Glutamatergic neuron (in vitro differentiated cells): ENCODE data around the gene ITPA. TPM values are rescaled to one million over a fixed set of nuclear protein-coding genes. Genes with fewer than 3 reads are reported as not detected.
A peak's percentile ranks its signal among the peaks of the same experiment; 100 is the strongest.
"Not testable (repeated sequence)": the region's sequence is repeated elsewhere in the genome, so short reads cannot be mapped to it uniquely, and the experiment has no call there.

ENCODE experiments used
- DNase-seq: peaks from one replicate; pipeline ENCODE4 v3.0.0; 2022
- H3K27ac Mint-ChIP-seq: one replicate; pipeline ENCODE4 v1.8.0; 2020; ENCODE audit warnings: mild to moderate bottlenecking, mixed read lengths, inconsistent platforms; ENCODE audit not compliant: unreplicated experiment
- H3K27me3 Mint-ChIP-seq: one replicate; pipeline ENCODE4 v1.8.0; 2020; ENCODE audit warnings: mild to moderate bottlenecking, moderate library complexity, mixed read lengths, inconsistent platforms; ENCODE audit not compliant: unreplicated experiment
- H3K36me3 Mint-ChIP-seq: one replicate; pipeline ENCODE4 v1.8.0; 2020; ENCODE audit warnings: mild to moderate bottlenecking, mixed read lengths, inconsistent platforms; ENCODE audit not compliant: unreplicated experiment
- H3K4me1 Mint-ChIP-seq: one replicate; pipeline ENCODE4 v1.8.0; 2020; ENCODE audit warnings: mild to moderate bottlenecking, low read depth, mixed read lengths, inconsistent platforms; ENCODE audit not compliant: unreplicated experiment
- H3K4me3 Mint-ChIP-seq: one replicate; pipeline ENCODE4 v1.8.0; 2020; ENCODE audit warnings: mild to moderate bottlenecking, mixed read lengths, inconsistent platforms; ENCODE audit not compliant: unreplicated experiment
- H3K9me3 Mint-ChIP-seq: one replicate; pipeline ENCODE4 v1.8.0; 2020; ENCODE audit warnings: mild to moderate bottlenecking, moderate library complexity, mixed read lengths, inconsistent platforms; ENCODE audit not compliant: unreplicated experiment
- CTCF ChIP-seq: fragments of 200-600 bp; sonication (generic); IDR thresholded peaks from one replicate; pipeline ENCODE4 v1.5.0; 2021; ENCODE audit not compliant: partially characterized antibody, unreplicated experiment
- total RNA-seq: library from RNA; stranded (reverse); fragmentation: NEBNext Ultra II Directional; extraction: Animal tissue kit (Norgen Biotek cat#: 25700); gene quantifications from one replicate; pipeline ENCODE4 v1.2.1, GENCODE V29; 2021; ENCODE audit not compliant: unreplicated experiment

Gene ITPA
- total RNA-seq, 1 donor from 2014 or later, result 72.1 TPM

- H3K4me1 Mint-ChIP-seq, result peaks cover 1% of the 10 kb centered on the region
- TF ChIP-seq CTCF, result no peak
- H3K4me3 Mint-ChIP-seq, result peak overlapping the region; percentile 93
- peaks cover 1% of the 10 kb centered on the region for H3K9me3 Mint-ChIP-seq
- H3K27me3 Mint-ChIP-seq, result no peaks in the 10 kb centered on the region
- no peaks in the 10 kb centered on the region for H3K36me3 Mint-ChIP-seq
- no peak for DNase-seq
- no peak overlapping the region for H3K27ac Mint-ChIP-seq
Measured at GRCh38 chr20:3210346-3210745, 1.0 kb downstream of the ITPA start.

- Mint-ChIP-seq H3K9me3 (peaks cover 1% of the 10 kb centered on the region), H3K36me3 (no peaks in the 10 kb centered on the region), H3K27me3 (no peaks in the 10 kb centered on the region), H3K27ac (no peak overlapping the region), H3K4me1 (peaks cover 1% of the 10 kb centered on the region), H3K4me3 (no peak overlapping the region)
- TF ChIP-seq CTCF, result no peak
- no peak for DNase-seq
Measured at GRCh38 chr20:3213226-3213625, 3.9 kb downstream of the ITPA start.

- not testable (repeated sequence) for H3K4me1 Mint-ChIP-seq, H3K27ac Mint-ChIP-seq, H3K27me3 Mint-ChIP-seq, DNase-seq, H3K9me3 Mint-ChIP-seq, H3K4me3 Mint-ChIP-seq, H3K36me3 Mint-ChIP-seq
Measured at GRCh38 chr20:3215359-3215917, 6.1 kb downstream of the ITPA start.

- peaks cover 3% of the 10 kb centered on the region for H3K4me1 Mint-ChIP-seq
- H3K27ac Mint-ChIP-seq, result no peak overlapping the region
- peak; percentile 88 for DNase-seq
- no peaks in the 10 kb centered on the region for H3K9me3 Mint-ChIP-seq
- no peaks in the 10 kb centered on the region for H3K27me3 Mint-ChIP-seq
- H3K4me3 Mint-ChIP-seq, result no peak overlapping the region
- H3K36me3 Mint-ChIP-seq, result no peaks in the 10 kb centered on the region
- peak; percentile 100 for TF ChIP-seq CTCF
Measured at GRCh38 chr20:3218307-3218988, 9.2 kb downstream of the ITPA start.

GRCh38 chr20:3221398-3222226 is 12.3 kb downstream of the ITPA start:
- H3K4me1 Mint-ChIP-seq, result peaks cover 3% of the 10 kb centered on the region
- H3K36me3 Mint-ChIP-seq, result no peaks in the 10 kb centered on the region
- H3K4me3 Mint-ChIP-seq, result no peak overlapping the region
- DNase-seq, result no peak
- H3K9me3 Mint-ChIP-seq, result peaks cover 3% of the 10 kb centered on the region
- H3K27me3 Mint-ChIP-seq, result no peaks in the 10 kb centered on the region
- H3K27ac Mint-ChIP-seq, result no peak overlapping the region
- no peak for TF ChIP-seq CTCF
